HepG2 (cell line): ENCODE measurements around the gene PPP1R8. TPM values are rescaled to one million over a fixed set of nuclear protein-coding genes. Genes with fewer than 3 reads are reported as not detected.
"Not testable (repeated sequence)": the region's sequence is repeated elsewhere in the genome, so short reads cannot be mapped to it uniquely, and the experiment has no call there.

Source experiments
- ATAC-seq: fragments of 200-7000 bp; cut with Tn5 transposase; 3 replicates; pipeline ENCODE4 v1.9.1; 2020; ENCODE audit warnings: mild to moderate bottlenecking, moderate library complexity
- BruUV-seq: library from RNA; stranded (reverse); fragments of 400-500 nt; replicated peaks from 2 replicates; lab custom pipeline; 2021; lab: Mats Ljungman, UMichigan
- CTCF ChIA-PET: fragments of 300-600 bp; formaldehyde crosslinking; extraction: SDS; loops from one replicate; lab custom pipeline; 2021; ENCODE audit warnings: low total read pairs, inconsistent platforms, low intra/inter-chr PET ratio; lab: Yijun Ruan, JAX
- POLR2A ChIA-PET: fragments of 350-600 bp; sonication (Branson Sonifier 250); formaldehyde crosslinking; loops from one replicate; lab custom pipeline; 2020; ENCODE audit warnings: antibody characterized with exemption, inconsistent platforms; lab: Yijun Ruan, JAX
- DNase-seq: peaks from one replicate; pipeline ENCODE4 v3.0.0-alpha.2; 2015; ENCODE audit warnings: low spot score
- FAIRE-seq: peaks from 3 replicates; lab custom pipeline; 2011; peaks lifted over from hg19 to GRCh38; lab: Jason Lieb, UNC
- H2AFZ ChIP-seq: one replicate; pipeline ENCODE4 v1.6.1; 2011; ENCODE audit warnings: low read length, inconsistent platforms
- H3K27ac ChIP-seq: fragments of 300-600 bp; 3 replicates; pipeline ENCODE4 v1.8.0; 2011; ENCODE audit warnings: mixed run types, mild to moderate bottlenecking, mixed read lengths, low read length, inconsistent platforms; ENCODE audit not compliant: insufficient read depth; ENCODE audit errors: extremely low read length
- H3K27me3 ChIP-seq, 2 experiments: fragments of 200-600 bp in 1 of 2; 2 replicates in 1 of 2; 3 replicates in 1 of 2; pipeline versions ENCODE4 v1.6.0 to v1.8.0; 2011; ENCODE audit warnings: low read length in 2 of 2, mild to moderate bottlenecking in 2 of 2, moderate library complexity in 2 of 2, inconsistent platforms in 1 of 2; ENCODE audit not compliant: insufficient read depth in 2 of 2, control insufficient read depth in 1 of 2
- H3K36me3 ChIP-seq, 2 experiments: fragments of 200-600 bp in 1 of 2; replicated peaks in 1 of 2; 2 replicates in 1 of 2; 3 replicates in 1 of 2; pipeline versions ENCODE4 v1.5.1 to v1.8.0; 2011; ENCODE audit warnings: low read length in 2 of 2, inconsistent platforms in 1 of 2; ENCODE audit not compliant: insufficient read depth in 2 of 2, control insufficient read depth in 1 of 2
- H3K4me1 ChIP-seq: 2 replicates; pipeline ENCODE4 v1.5.1; 2012; ENCODE audit warnings: low read length, inconsistent platforms; ENCODE audit not compliant: insufficient read depth
- H3K4me2 ChIP-seq: 2 replicates; pipeline ENCODE4 v1.6.0; 2011; ENCODE audit warnings: low read depth, low read length, inconsistent platforms
- H3K4me3 ChIP-seq, 3 experiments: fragments of 200-600 bp in 1 of 3; sonication (generic), shearing (Covaris generic) in 1 of 3; replicated peaks in 1 of 3; 2 replicates each; pipeline ENCODE4 v1.5.1; 2011 to 2016; ENCODE audit warnings: low read length in 3 of 3, inconsistent platforms in 2 of 3, low read depth in 2 of 3, mild to moderate bottlenecking in 2 of 3, control low read depth in 1 of 3, mixed read lengths in 1 of 3; ENCODE audit not compliant: insufficient read depth in 1 of 3
- H3K79me2 ChIP-seq: one replicate; pipeline ENCODE4 v1.6.1; 2011; ENCODE audit warnings: low read length, inconsistent platforms; ENCODE audit not compliant: insufficient read depth
- H3K9ac ChIP-seq: 2 replicates; pipeline ENCODE4 v1.6.0; 2011; ENCODE audit warnings: mild to moderate bottlenecking, low read depth, low read length, inconsistent platforms; ENCODE audit not compliant: insufficient read depth
- H3K9me3 ChIP-seq: 2 replicates; pipeline ENCODE4 v1.5.1; 2012; ENCODE audit warnings: mild to moderate bottlenecking, low read length
- H4K20me1 ChIP-seq: 2 replicates; pipeline ENCODE4 v1.6.0; 2011; ENCODE audit warnings: inconsistent platforms, mild to moderate bottlenecking, low read length, moderate library complexity; ENCODE audit not compliant: insufficient read depth
- JUND ChIP-seq: sonication (generic); formaldehyde crosslinking; IDR thresholded peaks from 2 replicates; pipeline ENCODE4 v1.8.0; 2022; ENCODE audit warnings: mild to moderate bottlenecking, missing genetic modification reagents
- RXRA ChIP-seq: sonication (generic); formaldehyde crosslinking; IDR thresholded peaks from 2 replicates; pipeline ENCODE4 v1.5.1; 2020; ENCODE audit warnings: missing genetic modification reagents
- STAT5B ChIP-seq: sonication (generic); formaldehyde crosslinking; IDR thresholded peaks from 2 replicates; pipeline ENCODE4 v1.4.0; 2020; ENCODE audit warnings: missing genetic modification reagents
- ZNF251 ChIP-seq: sonication (generic); formaldehyde crosslinking; IDR thresholded peaks from 2 replicates; pipeline ENCODE4 v1.9.0; 2021; ENCODE audit warnings: mild to moderate bottlenecking, missing genetic modification reagents
- ZNF292 ChIP-seq: sonication (generic); formaldehyde crosslinking; IDR thresholded peaks from 2 replicates; pipeline ENCODE4 v1.8.1; 2022; ENCODE audit warnings: mild to moderate bottlenecking, low read depth, missing genetic modification reagents, borderline replicate concordance
- ZNF75D ChIP-seq: sonication (generic); formaldehyde crosslinking; IDR thresholded peaks from 2 replicates; pipeline ENCODE4 v1.8.1; 2023; ENCODE audit warnings: missing genetic modification reagents, mild to moderate bottlenecking, borderline replicate concordance
- ZSCAN29 ChIP-seq: sonication (generic); formaldehyde crosslinking; conservative IDR thresholded peaks from 2 replicates; pipeline ENCODE4 v1.4.0; 2020; ENCODE audit warnings: mild to moderate bottlenecking, missing genetic modification reagents
- WGBS: methylation state at CpG from one replicate; pipeline ENCODE4 v1.1.6; 2017; ENCODE audit warnings: low lambda C conversion rate; 5-methylcytosine and 5-hydroxymethylcytosine counted together
- in situ Hi-C: cut with HindIII; loops from 2 replicates; pipeline ENCODE4 v1.10.0; 2017; ENCODE audit warnings: low pct_unique_long_range_greater_than_20kb; ENCODE audit not compliant: extremely low pct_ligation_motif_present
- intact Hi-C: fragments of 100-400 bp; cut with micrococcal nuclease; formaldehyde crosslinking; loops from one replicate; pipeline ENCODE4 v1.10.0; 2022; ENCODE audit not compliant: unreplicated experiment
- polyA plus RNA-seq, 8 experiments: library from polyadenylated mRNA; depleted of rRNA in 3 of 8; stranded (reverse) in 7 of 8; unstranded in 1 of 8; fragments of >200 nt; fragmentation: Illumina TruSeq in 4 of 8; extraction: Trizol in 4 of 8; gene quantifications; 2 replicates each; pipeline versions ENCODE4 v1.2.1 to v1.2.3, GENCODE V29; 2011 to 2016; ENCODE audit warnings: low read depth in 4 of 8, missing spikeins in 1 of 8, mixed read lengths in 1 of 8; ENCODE audit not compliant: insufficient read depth in 1 of 8
- total RNA-seq, 5 experiments: library from RNA; depleted of rRNA; stranded (reverse); fragments of >200 nt; fragmentation: Illumina TruSeq; extraction: Trizol; gene quantifications; 2 replicates each; pipeline ENCODE4 v1.2.3, GENCODE V29; 2016; ENCODE audit warnings: low read depth in 1 of 5
- TF ChIP-seq, protein P1 (sequence below): sonication (generic); formaldehyde crosslinking; IDR thresholded peaks from 2 replicates; pipeline ENCODE4 v1.8.0; 2022; ENCODE audit warnings: mild to moderate bottlenecking, missing genetic modification reagents; ENCODE audit not compliant: insufficient replicate concordance
- TF ChIP-seq, protein P2 (sequence below): sonication (generic); formaldehyde crosslinking; IDR thresholded peaks from 2 replicates; pipeline ENCODE4 v1.5.1; 2020; ENCODE audit warnings: mild to moderate bottlenecking, missing genetic modification reagents, borderline replicate concordance
- TF ChIP-seq, protein P3 (sequence below): sonication (generic); formaldehyde crosslinking; IDR thresholded peaks from 2 replicates; pipeline ENCODE4 v1.4.0; 2020; ENCODE audit warnings: missing genetic modification reagents
- TF ChIP-seq, protein P4 (sequence below): sonication (generic); formaldehyde crosslinking; IDR thresholded peaks from 2 replicates; pipeline ENCODE4 v1.8.1; 2023; ENCODE audit warnings: mild to moderate bottlenecking, moderate library complexity, missing genetic modification reagents
- TF ChIP-seq, protein P5 (sequence below): fragments of 450-650 bp; IDR thresholded peaks from 2 replicates; pipeline ENCODE4 v1.6.1; 2016

Gene PPP1R8
- total and polyA plus RNA-seq, 2 of the 13 experiments (the other 11 are each of a cell fraction or from before 2014, with no cell fraction given), result 38.3 to 62.2 TPM

DNA sequence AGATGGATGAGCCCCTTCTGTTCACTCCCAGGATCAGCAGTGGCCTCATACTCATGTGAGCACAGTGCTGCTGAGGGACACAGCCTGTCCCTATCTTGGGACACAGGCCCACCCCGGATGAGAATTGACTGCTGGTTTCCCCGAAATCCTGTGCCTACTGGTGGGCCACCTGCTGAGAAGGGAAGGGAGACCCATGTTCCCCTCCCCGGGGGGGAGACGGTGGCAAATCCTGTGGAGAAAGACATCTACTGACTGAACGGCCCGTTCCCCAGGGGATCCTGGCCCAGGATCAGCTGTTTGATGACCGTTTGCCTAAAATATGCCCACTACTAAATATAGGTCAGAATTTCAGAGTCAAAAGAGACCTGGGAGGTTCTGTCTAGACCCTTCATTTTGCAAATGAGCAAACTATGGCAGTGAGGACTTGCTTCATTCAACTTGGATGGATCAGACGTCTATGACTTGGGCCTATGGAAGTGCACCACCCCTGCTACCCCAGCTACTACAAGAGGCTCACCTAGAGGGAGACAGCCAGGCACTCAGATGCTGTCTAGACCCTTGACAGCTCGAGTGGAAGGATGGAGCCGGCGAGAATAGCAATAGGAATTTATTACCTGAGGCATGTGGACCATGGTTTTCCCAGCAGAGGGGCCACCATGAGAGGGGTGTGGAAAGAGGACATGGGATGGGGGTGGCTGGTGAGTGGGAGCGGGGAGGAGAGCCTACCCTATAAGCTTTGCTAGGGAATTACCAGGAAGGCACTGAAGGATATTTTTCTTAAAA lies 26.2 kb downstream of the PPP1R8 start (continued):
- TF ChIP-seq STAT5B, result no peak
- TF ChIP-seq JUND, result no peak
- TF ChIP-seq, protein P1, sequence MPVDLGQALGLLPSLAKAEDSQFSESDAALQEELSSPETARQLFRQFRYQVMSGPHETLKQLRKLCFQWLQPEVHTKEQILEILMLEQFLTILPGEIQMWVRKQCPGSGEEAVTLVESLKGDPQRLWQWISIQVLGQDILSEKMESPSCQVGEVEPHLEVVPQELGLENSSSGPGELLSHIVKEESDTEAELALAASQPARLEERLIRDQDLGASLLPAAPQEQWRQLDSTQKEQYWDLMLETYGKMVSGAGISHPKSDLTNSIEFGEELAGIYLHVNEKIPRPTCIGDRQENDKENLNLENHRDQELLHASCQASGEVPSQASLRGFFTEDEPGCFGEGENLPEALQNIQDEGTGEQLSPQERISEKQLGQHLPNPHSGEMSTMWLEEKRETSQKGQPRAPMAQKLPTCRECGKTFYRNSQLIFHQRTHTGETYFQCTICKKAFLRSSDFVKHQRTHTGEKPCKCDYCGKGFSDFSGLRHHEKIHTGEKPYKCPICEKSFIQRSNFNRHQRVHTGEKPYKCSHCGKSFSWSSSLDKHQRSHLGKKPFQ (CRISPR knock-in tag), result no peak
- TF ChIP-seq ZSCAN29 (CRISPR knock-in tag), result no peak
- TF ChIP-seq ZNF251 (CRISPR knock-in tag), result no peak
- TF ChIP-seq, protein P2, sequence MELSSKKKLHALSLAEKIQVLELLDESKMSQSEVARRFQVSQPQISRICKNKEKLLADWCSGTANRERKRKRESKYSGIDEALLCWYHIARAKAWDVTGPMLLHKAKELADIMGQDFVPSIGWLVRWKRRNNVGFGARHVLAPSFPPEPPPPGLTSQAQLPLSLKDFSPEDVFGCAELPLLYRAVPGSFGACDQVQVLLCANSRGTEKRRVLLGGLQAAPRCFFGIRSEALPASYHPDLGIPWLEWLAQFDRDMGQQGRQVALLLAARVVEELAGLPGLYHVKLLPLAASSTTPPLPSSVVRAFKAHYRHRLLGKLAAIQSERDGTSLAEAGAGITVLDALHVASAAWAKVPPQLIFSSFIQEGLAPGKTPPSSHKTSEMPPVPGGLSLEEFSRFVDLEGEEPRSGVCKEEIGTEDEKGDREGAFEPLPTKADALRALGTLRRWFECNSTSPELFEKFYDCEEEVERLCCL, result no peak
- TF ChIP-seq, protein P3, sequence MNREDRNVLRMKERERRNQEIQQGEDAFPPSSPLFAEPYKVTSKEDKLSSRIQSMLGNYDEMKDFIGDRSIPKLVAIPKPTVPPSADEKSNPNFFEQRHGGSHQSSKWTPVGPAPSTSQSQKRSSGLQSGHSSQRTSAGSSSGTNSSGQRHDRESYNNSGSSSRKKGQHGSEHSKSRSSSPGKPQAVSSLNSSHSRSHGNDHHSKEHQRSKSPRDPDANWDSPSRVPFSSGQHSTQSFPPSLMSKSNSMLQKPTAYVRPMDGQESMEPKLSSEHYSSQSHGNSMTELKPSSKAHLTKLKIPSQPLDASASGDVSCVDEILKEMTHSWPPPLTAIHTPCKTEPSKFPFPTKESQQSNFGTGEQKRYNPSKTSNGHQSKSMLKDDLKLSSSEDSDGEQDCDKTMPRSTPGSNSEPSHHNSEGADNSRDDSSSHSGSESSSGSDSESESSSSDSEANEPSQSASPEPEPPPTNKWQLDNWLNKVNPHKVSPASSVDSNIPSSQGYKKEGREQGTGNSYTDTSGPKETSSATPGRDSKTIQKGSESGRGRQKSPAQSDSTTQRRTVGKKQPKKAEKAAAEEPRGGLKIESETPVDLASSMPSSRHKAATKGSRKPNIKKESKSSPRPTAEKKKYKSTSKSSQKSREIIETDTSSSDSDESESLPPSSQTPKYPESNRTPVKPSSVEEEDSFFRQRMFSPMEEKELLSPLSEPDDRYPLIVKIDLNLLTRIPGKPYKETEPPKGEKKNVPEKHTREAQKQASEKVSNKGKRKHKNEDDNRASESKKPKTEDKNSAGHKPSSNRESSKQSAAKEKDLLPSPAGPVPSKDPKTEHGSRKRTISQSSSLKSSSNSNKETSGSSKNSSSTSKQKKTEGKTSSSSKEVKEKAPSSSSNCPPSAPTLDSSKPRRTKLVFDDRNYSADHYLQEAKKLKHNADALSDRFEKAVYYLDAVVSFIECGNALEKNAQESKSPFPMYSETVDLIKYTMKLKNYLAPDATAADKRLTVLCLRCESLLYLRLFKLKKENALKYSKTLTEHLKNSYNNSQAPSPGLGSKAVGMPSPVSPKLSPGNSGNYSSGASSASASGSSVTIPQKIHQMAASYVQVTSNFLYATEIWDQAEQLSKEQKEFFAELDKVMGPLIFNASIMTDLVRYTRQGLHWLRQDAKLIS, result no peak
- no peak for TF ChIP-seq ZNF292 (CRISPR knock-in tag)
- TF ChIP-seq RXRA (CRISPR knock-in tag), result no peak
- TF ChIP-seq, protein P4, sequence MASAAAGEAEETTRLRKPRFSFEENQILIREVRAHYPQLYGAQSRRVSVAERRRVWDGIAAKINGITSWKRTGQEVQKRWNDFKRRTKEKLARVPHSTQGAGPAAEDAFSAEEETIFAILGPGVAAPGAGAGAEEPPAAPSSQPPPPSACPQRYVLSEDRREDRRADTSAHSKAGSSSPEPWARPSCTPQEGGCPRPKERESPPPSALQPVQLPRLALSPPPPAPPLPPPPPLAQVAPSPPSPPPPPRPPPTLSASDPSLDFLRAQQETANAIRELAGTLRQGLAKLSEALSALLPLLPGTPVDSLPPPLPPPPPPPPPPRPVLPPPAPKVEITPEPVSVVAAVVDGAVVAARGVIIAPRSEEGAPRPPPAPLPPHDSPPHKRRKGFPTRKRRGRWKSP (CRISPR knock-in tag), result no peak
- TF ChIP-seq, protein P5, sequence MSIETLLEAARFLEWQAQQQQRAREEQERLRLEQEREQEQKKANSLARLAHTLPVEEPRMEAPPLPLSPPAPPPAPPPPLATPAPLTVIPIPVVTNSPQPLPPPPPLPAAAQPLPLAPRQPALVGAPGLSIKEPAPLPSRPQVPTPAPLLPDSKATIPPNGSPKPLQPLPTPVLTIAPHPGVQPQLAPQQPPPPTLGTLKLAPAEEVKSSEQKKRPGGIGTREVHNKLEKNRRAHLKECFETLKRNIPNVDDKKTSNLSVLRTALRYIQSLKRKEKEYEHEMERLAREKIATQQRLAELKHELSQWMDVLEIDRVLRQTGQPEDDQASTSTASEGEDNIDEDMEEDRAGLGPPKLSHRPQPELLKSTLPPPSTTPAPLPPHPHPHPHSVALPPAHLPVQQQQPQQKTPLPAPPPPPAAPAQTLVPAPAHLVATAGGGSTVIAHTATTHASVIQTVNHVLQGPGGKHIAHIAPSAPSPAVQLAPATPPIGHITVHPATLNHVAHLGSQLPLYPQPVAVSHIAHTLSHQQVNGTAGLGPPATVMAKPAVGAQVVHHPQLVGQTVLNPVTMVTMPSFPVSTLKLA, result no peak
- no peak for TF ChIP-seq ZNF75D

DNA sequence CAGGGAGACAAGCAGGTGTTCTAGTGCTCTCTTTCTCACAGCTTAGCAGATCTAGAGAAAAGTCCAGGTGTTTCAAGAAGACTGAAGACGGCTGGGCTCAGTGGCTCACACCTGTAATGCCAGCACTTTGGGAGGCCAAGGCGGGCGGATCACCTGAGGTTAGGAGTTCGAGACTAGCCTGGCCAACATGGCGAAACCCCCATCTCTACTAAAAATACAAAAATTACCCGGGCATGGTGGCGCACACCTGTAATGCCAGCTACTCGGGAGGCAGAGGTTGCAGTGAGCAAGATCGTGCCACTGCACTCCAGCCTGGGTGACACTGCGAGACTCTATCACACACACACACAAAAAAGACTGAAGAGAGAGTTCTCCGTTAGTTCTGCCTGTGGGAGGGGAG lies 27.0 kb downstream of the PPP1R8 start:
- H2AFZ ChIP-seq, H3K79me2 ChIP-seq, H4K20me1 ChIP-seq, BruUV-seq, H3K4me2 ChIP-seq, ATAC-seq, H3K4me3 ChIP-seq, H3K36me3 ChIP-seq, H3K9me3 ChIP-seq, H3K9ac ChIP-seq, H3K27me3 ChIP-seq, FAIRE-seq, DNase-seq, H3K27ac ChIP-seq: not testable (repeated sequence)
- ChIA-PET POLR2A (interaction anchor here (0.6 to 1.4 kb wide), 2 partner anchors 27 to 85 kb away, joined by 3 to 4 read pairs; partner anchors contain the start of genes PPP1R8 and STX12), CTCF (interaction anchor here (1.1 to 2.8 kb wide), 4 partner anchors 14 to 352 kb away, joined by 3 to 13 read pairs (median 6); partner anchors contain the start of gene THEMIS2)
- intact Hi-C loops (loop anchor here (5.0 kb wide), 1 partner anchor 165 kb away; no protein-coding TSS in a partner anchor), in situ Hi-C loops (loop anchor here (5.0 to 10.0 kb wide), 2 partner anchors 77 to 120 kb away; partner anchors contain the start of gene SMPDL3B)
- H3K4me1 ChIP-seq, result peaks cover 28% of the 10 kb centered on the region
- 46% methylated on average over 11 of the region's 11 CpGs for WGBS
